K562 (cell line): ENCODE results near the gene MT1HL1. TPM values are rescaled to one million over a fixed set of nuclear protein-coding genes. Genes with fewer than 3 reads are reported as not detected.

ENCODE experiments used
- EP300 ChIP-seq: IDR thresholded peaks from 2 replicates; pipeline ENCODE4 v1.6.1; 2012; ENCODE audit warnings: low read length, improper control_type of control experiment
- ETV6 ChIP-seq, 3 experiments: fragments of 150-350 bp in 1 of 3; sonication (generic) in 1 of 3; formaldehyde crosslinking in 1 of 3; IDR thresholded peaks; 2 replicates each; pipeline versions ENCODE4 v1.6.1 to v1.8.0; 2014 to 2022; ENCODE audit warnings: borderline replicate concordance in 2 of 3, low read depth in 2 of 3, antibody characterized with exemption in 1 of 3, low read length in 1 of 3, mild to moderate bottlenecking in 1 of 3, missing genetic modification reagents in 1 of 3
- JUNB ChIP-seq: fragments of 450-650 bp; formaldehyde crosslinking; conservative IDR thresholded peaks from 2 replicates; pipeline ENCODE4 v1.4.0; 2020; ENCODE audit warnings: mild to moderate bottlenecking
- KAT7 ChIP-seq: sonication (generic); formaldehyde crosslinking; IDR thresholded peaks from 2 replicates; pipeline ENCODE4 v1.8.0; 2022; ENCODE audit warnings: missing genetic modification reagents, mild to moderate bottlenecking, borderline replicate concordance
- RFX7 ChIP-seq: fragments of 250-450 bp; sonication (Bioruptor Pico); IDR thresholded peaks from 2 replicates; pipeline ENCODE4 v1.5.1; 2021; ENCODE audit warnings: mild to moderate bottlenecking
- RNF219 ChIP-seq: fragments of 250-450 bp; sonication (Bioruptor Pico); IDR thresholded peaks from 2 replicates; pipeline ENCODE4 v1.5.0; 2022; ENCODE audit warnings: mild to moderate bottlenecking
- SREBF2 ChIP-seq: sonication (generic); formaldehyde crosslinking; IDR thresholded peaks from 2 replicates; pipeline ENCODE4 v1.4.0; 2020; ENCODE audit warnings: mild to moderate bottlenecking, missing genetic modification reagents
- SRF ChIP-seq, 2 experiments: fragments of 250-450, 450-650 bp in 1 of 2; sonication (Bioruptor Pico) in 1 of 2; sonication (generic) in 1 of 2; formaldehyde crosslinking; IDR thresholded peaks; 2 replicates each; pipeline versions ENCODE4 v1.5.0 to v1.5.1; 2020 to 2022; ENCODE audit warnings: mild to moderate bottlenecking in 1 of 2, missing genetic modification reagents in 1 of 2
- TFAP4 ChIP-seq: sonication (generic); formaldehyde crosslinking; IDR thresholded peaks from 2 replicates; pipeline ENCODE4 v1.8.0; 2022; ENCODE audit warnings: missing genetic modification reagents, mild to moderate bottlenecking, moderate library complexity, borderline replicate concordance
- TRIM25 ChIP-seq: fragments of 450-650 bp; IDR thresholded peaks from 2 replicates; pipeline ENCODE4 v1.7.0; 2016; ENCODE audit warnings: borderline replicate concordance
- ZBTB17 ChIP-seq: fragments of 450-650 bp; formaldehyde crosslinking; IDR thresholded peaks from 2 replicates; pipeline ENCODE4 v1.4.0; 2020; ENCODE audit warnings: mild to moderate bottlenecking
- ZBTB9 ChIP-seq: fragments of 450-650 bp; formaldehyde crosslinking; IDR thresholded peaks from 2 replicates; pipeline ENCODE4 v1.4.0; 2020; ENCODE audit warnings: mild to moderate bottlenecking, moderate library complexity
- ZNF263 ChIP-seq: sonication (generic); formaldehyde crosslinking; IDR thresholded peaks from 2 replicates; pipeline ENCODE4 v1.8.0; 2022; ENCODE audit warnings: mild to moderate bottlenecking, missing genetic modification reagents, borderline replicate concordance
- ZNF311 ChIP-seq: fragments of 250-450 bp; sonication (Bioruptor Pico); IDR thresholded peaks from 2 replicates; pipeline ENCODE4 v1.4.0; 2020; ENCODE audit warnings: mild to moderate bottlenecking, moderate library complexity
- ZNF668 ChIP-seq: fragments of 250-450 bp; sonication (Bioruptor Pico); IDR thresholded peaks from 2 replicates; pipeline ENCODE4 v1.8.0; 2022; ENCODE audit warnings: mild to moderate bottlenecking, inconsistent platforms
- polyA plus RNA-seq, 8 experiments: library from polyadenylated mRNA; depleted of rRNA in 4 of 8; stranded (reverse) in 5 of 8; unstranded in 3 of 8; fragments of >200 nt; fragmentation: Nextera tagmentation in 2 of 8; fragmentation: Illumina TruSeq in 1 of 8; extraction: Ambion mirVana in 2 of 8; extraction: Trizol in 1 of 8; gene quantifications; 2 replicates each; pipeline versions ENCODE4 v1.2.1 to v1.2.3, GENCODE V29; 2011 to 2014; ENCODE audit warnings: inconsistent platforms in 1 of 8, missing spikeins in 1 of 8
- total RNA-seq, 7 experiments: library from RNA; depleted of rRNA in 6 of 7; stranded (reverse); fragments of >200 nt in 6 of 7; fragmentation: Illumina TruSeq in 2 of 7; extraction: Trizol in 2 of 7; gene quantifications; 2 replicates each; pipeline versions ENCODE4 v1.2.1 to v1.2.3, GENCODE V29; 2011 to 2021; ENCODE audit warnings: low replicate concordance in 1 of 7
- TF ChIP-seq, protein P1 (sequence below): IDR thresholded peaks from 2 replicates; pipeline ENCODE4 v1.6.1; 2011; ENCODE audit not compliant: insufficient read length; ENCODE audit errors: extremely low read depth
- TF ChIP-seq, protein P2 (sequence below): fragments of 250-450 bp; sonication (Bioruptor Pico); IDR thresholded peaks from 2 replicates; pipeline ENCODE4 v1.8.0; 2021; ENCODE audit warnings: moderate library complexity, mild to moderate bottlenecking, inconsistent platforms
- TF ChIP-seq, protein P3 (sequence below): sonication (generic); formaldehyde crosslinking; IDR thresholded peaks from 2 replicates; pipeline ENCODE4 v1.8.0; 2023; ENCODE audit warnings: mild to moderate bottlenecking, missing genetic modification reagents

Gene MT1HL1
- total and polyA plus RNA-seq, 9 of the 15 experiments (the other 6 are each of a cell fraction or from before 2014, with no cell fraction given) = not detected

DNA sequence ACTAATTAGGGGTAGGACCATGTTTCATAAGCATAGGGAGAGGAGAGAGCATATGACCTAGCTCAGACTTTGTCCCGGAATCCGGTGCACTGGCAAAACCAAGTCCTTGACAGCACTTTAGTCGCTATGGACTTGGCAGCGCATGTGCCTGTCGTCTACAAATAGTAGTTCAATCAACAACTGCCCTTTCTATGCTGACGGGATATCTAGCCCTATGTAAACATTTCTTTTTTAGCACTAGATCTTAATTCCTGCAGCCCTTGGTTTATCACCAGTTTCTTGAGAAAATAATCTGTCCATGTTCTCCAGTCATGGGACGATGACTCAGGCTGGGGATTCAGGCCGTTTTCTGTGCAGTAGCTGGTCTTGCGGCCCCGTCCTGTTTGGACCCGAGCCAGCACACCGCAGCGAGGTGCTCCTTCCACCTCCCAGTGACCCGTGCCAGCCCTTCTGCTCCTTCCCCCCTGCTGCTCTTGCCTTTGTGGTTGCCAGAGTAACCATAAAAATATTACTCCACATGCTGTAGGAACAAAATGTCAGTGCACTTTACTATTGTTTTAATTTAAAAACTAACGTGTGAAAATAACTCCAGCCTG, 8.6 kb upstream of the MT1HL1 start (continued):
- TF ChIP-seq EP300 = peak; percentile 26; the same call in 1 of the 2 replicates
- no peak for TF ChIP-seq JUNB (CRISPR knock-in tag)
- 0 out of 2 replicates have a peak, but pooled peaks have one; percentile 47 for TF ChIP-seq ZBTB17 (CRISPR knock-in tag)
- TF ChIP-seq SREBF2 (CRISPR knock-in tag) = no peak
- TF ChIP-seq, protein P1, sequence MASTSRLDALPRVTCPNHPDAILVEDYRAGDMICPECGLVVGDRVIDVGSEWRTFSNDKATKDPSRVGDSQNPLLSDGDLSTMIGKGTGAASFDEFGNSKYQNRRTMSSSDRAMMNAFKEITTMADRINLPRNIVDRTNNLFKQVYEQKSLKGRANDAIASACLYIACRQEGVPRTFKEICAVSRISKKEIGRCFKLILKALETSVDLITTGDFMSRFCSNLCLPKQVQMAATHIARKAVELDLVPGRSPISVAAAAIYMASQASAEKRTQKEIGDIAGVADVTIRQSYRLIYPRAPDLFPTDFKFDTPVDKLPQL = no peak
- TF ChIP-seq, protein P2, sequence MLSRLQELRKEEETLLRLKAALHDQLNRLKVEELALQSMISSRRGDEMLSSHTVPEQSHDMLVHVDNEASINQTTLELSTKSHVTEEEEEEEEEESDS (CRISPR knock-in tag) = no peak
- TF ChIP-seq TRIM25 = no peak
- TF ChIP-seq RFX7 = no peak
- no peak for TF ChIP-seq ZNF668
- TF ChIP-seq ETV6 (IDR thresholded peaks at IDR 0.05; ENCODE audit: borderline replicate concordance in 1 of 2, low read depth in 2 of 2, low read length in 1 of 2) = no peak
- no peak for TF ChIP-seq ETV6 (CRISPR knock-in tag; IDR thresholded peaks at IDR 0.05; ENCODE audit: borderline replicate concordance)
- no peak for TF ChIP-seq TFAP4
- peak in 1 of 2 experiments; percentile 64; a peak in 1 of 4 replicates for TF ChIP-seq SRF (CRISPR knock-in tag; IDR thresholded peaks at IDR 0.05)
- TF ChIP-seq ZNF263 = peak; percentile 50; the same call in 1 of the 2 replicates
- TF ChIP-seq, protein P3, sequence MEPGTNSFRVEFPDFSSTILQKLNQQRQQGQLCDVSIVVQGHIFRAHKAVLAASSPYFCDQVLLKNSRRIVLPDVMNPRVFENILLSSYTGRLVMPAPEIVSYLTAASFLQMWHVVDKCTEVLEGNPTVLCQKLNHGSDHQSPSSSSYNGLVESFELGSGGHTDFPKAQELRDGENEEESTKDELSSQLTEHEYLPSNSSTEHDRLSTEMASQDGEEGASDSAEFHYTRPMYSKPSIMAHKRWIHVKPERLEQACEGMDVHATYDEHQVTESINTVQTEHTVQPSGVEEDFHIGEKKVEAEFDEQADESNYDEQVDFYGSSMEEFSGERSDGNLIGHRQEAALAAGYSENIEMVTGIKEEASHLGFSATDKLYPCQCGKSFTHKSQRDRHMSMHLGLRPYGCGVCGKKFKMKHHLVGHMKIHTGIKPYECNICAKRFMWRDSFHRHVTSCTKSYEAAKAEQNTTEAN (CRISPR knock-in tag) = no peak
- no peak for TF ChIP-seq ZNF311 (CRISPR knock-in tag)
- no peak for TF ChIP-seq RNF219 (CRISPR knock-in tag)
- TF ChIP-seq ZBTB9 (CRISPR knock-in tag) = no peak
- TF ChIP-seq KAT7 = no peak
